ENCODE measurements around the gene HELZ. TPM values are rescaled to one million over a fixed set of nuclear protein-coding genes. Genes with fewer than 3 reads are reported as not detected.

Gene HELZ
- polyA plus RNA-seq, 1 of the 3 experiments (the other 2 are of a cell fraction), result 4.3 TPM

- no peak overlapping the region for H3K9ac ChIP-seq
- peaks cover 0 to 3% of the 10 kb centered on the region in 2 experiments; a peak in 1 of 4 replicates for H3K4me1 ChIP-seq (ENCODE audit: control insufficient read depth in 1 of 2, insufficient read depth in 2 of 2, low read depth in 1 of 2, low read length in 1 of 2)
- no peak overlapping the region for H2AFZ ChIP-seq (ENCODE audit: low read depth)
- H3K9me2 ChIP-seq, result no peaks in the 10 kb centered on the region
- H3F3A ChIP-seq (replicated peaks; ENCODE audit: insufficient read depth), result no peaks in the 10 kb centered on the region
- H3K9me3 ChIP-seq, result no peaks in the 10 kb centered on the region
- POLR2A ChIA-PET, result no interaction called here
- H3K27ac ChIP-seq (ENCODE audit: low read depth in 2 of 2, low read length in 1 of 2), result no peak overlapping the region
- H3K27me3 ChIP-seq (ENCODE audit: insufficient read depth), result no peaks in the 10 kb centered on the region
- no peak overlapping the region for H3K4me3 ChIP-seq (ENCODE audit: low read depth in 2 of 2, low read length in 1 of 2)
- TF ChIP-seq ZBTB33 (IDR thresholded peaks at IDR 0.05; ENCODE audit: borderline replicate concordance, low read depth) (no peak), USF1 (IDR thresholded peaks at IDR 0.05; ENCODE audit: borderline replicate concordance, low read depth) (no peak), MEF2A (IDR thresholded peaks at IDR 0.05; ENCODE audit: borderline replicate concordance, low read depth) (no peak), MXI1 (IDR thresholded peaks at IDR 0.05; ENCODE audit: low read depth, low read length) (no peak), CHD2 (IDR thresholded peaks at IDR 0.05; ENCODE audit: low read length, partially characterized antibody) (no peak), CTCF (IDR thresholded peaks at IDR 0.05) (no peak), JUND (IDR thresholded peaks at IDR 0.05) (no peak), USF2 (IDR thresholded peaks at IDR 0.05; ENCODE audit: borderline replicate concordance, low read depth, low read length) (no peak), TCF12 (IDR thresholded peaks at IDR 0.05) (no peak)
- H3K79me2 ChIP-seq (ENCODE audit: insufficient read depth), result no peaks in the 10 kb centered on the region
- 75% methylated on average over 5 of the region's 5 CpGs for WGBS (ENCODE audit: low lambda C conversion rate)
- DNase-seq, result no peak
- no peaks in the 10 kb centered on the region for H4K20me1 ChIP-seq (ENCODE audit: insufficient read depth)
- CTCF ChIA-PET, result interaction anchor here (1.0 kb wide), 1 partner anchor 94 kb away, joined by 3 read pairs; no protein-coding TSS in a partner anchor
- no peak overlapping the region for H3K4me2 ChIP-seq
- no peaks in the 10 kb centered on the region for H3K36me3 ChIP-seq (replicated peaks in 1 of 2; ENCODE audit: control insufficient read depth in 1 of 2, insufficient read depth in 2 of 2, low read length in 1 of 2)
Measured at GRCh38 chr17:67283731-67284516, 38.9 kb upstream of the HELZ start.

- H4K20me1 ChIP-seq (ENCODE audit: insufficient read depth), result no peaks in the 10 kb centered on the region
- no peaks in the 10 kb centered on the region for H3K9me2 ChIP-seq
- WGBS (ENCODE audit: low lambda C conversion rate), result 59% methylated on average over 8 of the region's 8 CpGs
- no peaks in the 10 kb centered on the region for H3K27me3 ChIP-seq (ENCODE audit: insufficient read depth)
- CTCF ChIA-PET, result interaction anchor here (0.6 to 1.6 kb wide), 2 partner anchors 65 to 554 kb away, joined by 3 to 4 read pairs; no protein-coding TSS in a partner anchor
- no peak overlapping the region for H3K9ac ChIP-seq
- peak; percentile 45 for DNase-seq
- H3K4me3 ChIP-seq (ENCODE audit: low read depth in 2 of 2, low read length in 1 of 2), result no peak overlapping the region
- no peak overlapping the region for H3K27ac ChIP-seq (ENCODE audit: low read depth in 2 of 2, low read length in 1 of 2)
- no peak overlapping the region for H3K4me2 ChIP-seq
- TF ChIP-seq IRF3 (IDR thresholded peaks at IDR 0.05; ENCODE audit: low read depth, low read length) (no peak), FOXM1 (IDR thresholded peaks at IDR 0.05; ENCODE audit: low read depth) (no peak), RCOR1 (IDR thresholded peaks at IDR 0.05; ENCODE audit: low read length) (no peak), GABPA (IDR thresholded peaks at IDR 0.05; ENCODE audit: low read depth) (no peak), RFX5 (IDR thresholded peaks at IDR 0.05; ENCODE audit: low read length) (no peak)
- no peaks in the 10 kb centered on the region for H3K9me3 ChIP-seq
- no peaks in the 10 kb centered on the region for H3F3A ChIP-seq (replicated peaks; ENCODE audit: insufficient read depth)
- no peaks in the 10 kb centered on the region for H3K79me2 ChIP-seq (ENCODE audit: insufficient read depth)
- POLR2A ChIA-PET, result interaction anchor here (0.6 kb wide), 1 partner anchor 61 kb away, joined by 3 read pairs; no protein-coding TSS in a partner anchor
- peaks cover 0 to 3% of the 10 kb centered on the region in 2 experiments; a peak in 1 of 4 replicates for H3K4me1 ChIP-seq (ENCODE audit: control insufficient read depth in 1 of 2, insufficient read depth in 2 of 2, low read depth in 1 of 2, low read length in 1 of 2)
- H3K36me3 ChIP-seq (replicated peaks in 1 of 2; ENCODE audit: control insufficient read depth in 1 of 2, insufficient read depth in 2 of 2, low read length in 1 of 2), result no peaks in the 10 kb centered on the region
- H2AFZ ChIP-seq (ENCODE audit: low read depth), result no peak overlapping the region
Measured at GRCh38 chr17:67281743-67282142, 36.7 kb upstream of the HELZ start.
